Uterus (tissue), 2 donors: ENCODE measurements around the gene ZC3HAV1L.

ENCODE experiments used
- POLR2A ChIP-seq, 2 donors: fragments of 450-650 bp; IDR thresholded peaks; one replicate each; pipeline ENCODE4 v1.6.1; 2016; ENCODE audit warnings: antibody characterized with exemption in 2 of 2, mild to moderate bottlenecking in 1 of 2, moderate library complexity in 1 of 2
- TF ChIP-seq, protein P1 (sequence below), 4 experiments: fragments of 200-600 bp in 2 of 4; fragments of 450-650 bp in 2 of 4; sonication (generic) in 2 of 4; IDR thresholded peaks; one replicate each; pipeline ENCODE4 v1.5.1; 2016 to 2019; ENCODE audit warnings: antibody characterized with exemption in 4 of 4, mild to moderate bottlenecking in 2 of 4, moderate library complexity in 1 of 4

- TF ChIP-seq, protein P1, sequence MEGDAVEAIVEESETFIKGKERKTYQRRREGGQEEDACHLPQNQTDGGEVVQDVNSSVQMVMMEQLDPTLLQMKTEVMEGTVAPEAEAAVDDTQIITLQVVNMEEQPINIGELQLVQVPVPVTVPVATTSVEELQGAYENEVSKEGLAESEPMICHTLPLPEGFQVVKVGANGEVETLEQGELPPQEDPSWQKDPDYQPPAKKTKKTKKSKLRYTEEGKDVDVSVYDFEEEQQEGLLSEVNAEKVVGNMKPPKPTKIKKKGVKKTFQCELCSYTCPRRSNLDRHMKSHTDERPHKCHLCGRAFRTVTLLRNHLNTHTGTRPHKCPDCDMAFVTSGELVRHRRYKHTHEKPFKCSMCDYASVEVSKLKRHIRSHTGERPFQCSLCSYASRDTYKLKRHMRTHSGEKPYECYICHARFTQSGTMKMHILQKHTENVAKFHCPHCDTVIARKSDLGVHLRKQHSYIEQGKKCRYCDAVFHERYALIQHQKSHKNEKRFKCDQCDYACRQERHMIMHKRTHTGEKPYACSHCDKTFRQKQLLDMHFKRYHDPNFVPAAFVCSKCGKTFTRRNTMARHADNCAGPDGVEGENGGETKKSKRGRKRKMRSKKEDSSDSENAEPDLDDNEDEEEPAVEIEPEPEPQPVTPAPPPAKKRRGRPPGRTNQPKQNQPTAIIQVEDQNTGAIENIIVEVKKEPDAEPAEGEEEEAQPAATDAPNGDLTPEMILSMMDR (IDR thresholded peaks at IDR 0.05), result no peak
- TF ChIP-seq POLR2A (IDR thresholded peaks at IDR 0.05), result no peak
Measured at GRCh38 chr7:139068544-139069399, 32.9 kb upstream of the ZC3HAV1L start.
